HG03060 (cell line): ENCODE data around the gene LIN54.
"Not testable (repeated sequence)": the region's sequence is repeated elsewhere in the genome, so short reads cannot be mapped to it uniquely, and the experiment has no call there.

Experiments used
- ATAC-seq: cut with Tn5 transposase; IDR thresholded peaks from one replicate; pipeline ENCODE4 v1.9.1; 2021; ENCODE audit warnings: low read depth, moderate number of reproducible peaks; ENCODE audit not compliant: unreplicated experiment

The LIN54 gene

GRCh38 chr4:83010522-83011318 is at the start of gene LIN54:
Gene LIN54 (minus strand): TSS chr4:83010823. CDS start chr4:82984844, 25,979 bp downstream.
- ATAC-seq = no peak

- ATAC-seq = no peak
These were observed 44.3 kb upstream of the LIN54 start for GRCh38 chr4:83054928-83055327.

- ATAC-seq = not testable (repeated sequence)
These were observed 38.2 kb upstream of the LIN54 start for GRCh38 chr4:83048781-83049180.

- ATAC-seq = no peak
These were observed 36.3 kb upstream of the LIN54 start for GRCh38 chr4:83046693-83047473.

- ATAC-seq = no peak
These were observed 33.3 kb upstream of the LIN54 start for GRCh38 chr4:83043801-83044407.

GRCh38 chr4:83043157-83043556 is 32.5 kb upstream of the LIN54 start:
- not testable (repeated sequence) for ATAC-seq

GRCh38 chr4:83040269-83040668 is 29.6 kb upstream of the LIN54 start:
- no peak for ATAC-seq

GRCh38 chr4:83036991-83037665 is 26.5 kb upstream of the LIN54 start:
- no peak for ATAC-seq

GRCh38 chr4:83034630-83035494 is 24.2 kb upstream of the LIN54 start, which contains the start of gene COPS4:
Gene COPS4 (plus strand): TSS chr4:83035183. CDS start chr4:83035225, 42 bp downstream.
- ATAC-seq = peak; percentile 95

GRCh38 chr4:83029688-83030087 is 19.1 kb upstream of the LIN54 start:
- no peak for ATAC-seq

- ATAC-seq = no peak
These were observed 18.4 kb upstream of the LIN54 start for GRCh38 chr4:83028976-83029375.

GRCh38 chr4:83025563-83025962 is 14.9 kb upstream of the LIN54 start:
- ATAC-seq = no peak

- no peak for ATAC-seq
These were observed 13.6 kb upstream of the LIN54 start for GRCh38 chr4:83024233-83024632.

GRCh38 chr4:83023599-83023998 is 13.0 kb upstream of the LIN54 start:
- ATAC-seq = not testable (repeated sequence)

- no peak for ATAC-seq
These were observed 12.3 kb upstream of the LIN54 start for GRCh38 chr4:83022724-83023450.

GRCh38 chr4:83019794-83020494 is 9.3 kb upstream of the LIN54 start:
- ATAC-seq = no peak

- no peak for ATAC-seq
These were observed 3.3 kb upstream of the LIN54 start for GRCh38 chr4:83013902-83014301.

GRCh38 chr4:83013420-83013867 is 2.8 kb upstream of the LIN54 start:
- ATAC-seq = no peak
